BE2C (cell line): ENCODE results near the gene PRR3.

Experiments
- DNase-seq: peaks from one replicate; pipeline ENCODE4 v3.0.0-alpha.2; 2020
- H3K27me3 ChIP-seq: fragments of 250-450 bp; sonication (Bioruptor Pico); 2 replicates; pipeline ENCODE4 v1.5.1; 2020; ENCODE audit warnings: mild to moderate bottlenecking
- H3K36me3 ChIP-seq: fragments of 250-450 bp; sonication (Bioruptor Pico); 2 replicates; pipeline ENCODE4 v1.5.1; 2020; ENCODE audit warnings: mild to moderate bottlenecking
- H3K4me1 ChIP-seq: fragments of 250-450 bp; sonication (Bioruptor Pico); 2 replicates; pipeline ENCODE4 v1.5.1; 2020
- H3K4me3 ChIP-seq: 2 replicates; pipeline ENCODE4 v1.5.1; 2011; ENCODE audit warnings: low read depth, low read length
- H3K9me3 ChIP-seq: fragments of 250-450 bp; sonication (Bioruptor Pico); 2 replicates; pipeline ENCODE4 v1.5.1; 2020
- CTCF ChIP-seq: IDR thresholded peaks from 2 replicates; pipeline ENCODE4 v1.5.1; 2012; ENCODE audit warnings: mild to moderate bottlenecking, low read depth, low read length

PRR3 gene

GRCh38 chr6:30571075-30571761 is 14.1 kb downstream of the PRR3 start, which contains the start of gene ABCF1:
Gene ABCF1 (plus strand): TSS chr6:30571442. CDS start chr6:30571488, 46 bp downstream.
- Histone ChIP-seq H3K4me1 (no peaks in the 10 kb centered on the region), H3K4me3 (peak within 1 kb of the TSS; percentile 87), H3K27me3 (no peaks in the 10 kb centered on the region), H3K9me3 (no peaks in the 10 kb centered on the region), H3K36me3 (peaks cover 4% of the 10 kb centered on the region; the same call in 1 of the 2 replicates)
- no peak for TF ChIP-seq CTCF
- peak; percentile 99 for DNase-seq

GRCh38 chr6:30571762-30572082 is 14.6 kb downstream of the PRR3 start:
- Histone ChIP-seq H3K36me3 (peaks cover 9% of the 10 kb centered on the region), H3K4me1 (no peaks in the 10 kb centered on the region), H3K9me3 (no peaks in the 10 kb centered on the region), H3K27me3 (no peaks in the 10 kb centered on the region), H3K4me3 (peak overlapping the region; percentile 87)
- DNase-seq = no peak
- TF ChIP-seq CTCF = no peak

- H3K36me3 ChIP-seq = peaks cover 13% of the 10 kb centered on the region
- no peak for TF ChIP-seq CTCF
- H3K9me3 ChIP-seq = no peaks in the 10 kb centered on the region
- no peak for DNase-seq
- H3K4me1 ChIP-seq = no peaks in the 10 kb centered on the region
- H3K27me3 ChIP-seq = no peaks in the 10 kb centered on the region
- H3K4me3 ChIP-seq = peak overlapping the region; percentile 87
These were observed 15.1 kb downstream of the PRR3 start for GRCh38 chr6:30572148-30572547.

GRCh38 chr6:30573113-30573512 is 16.0 kb downstream of the PRR3 start:
- no peaks in the 10 kb centered on the region for H3K9me3 ChIP-seq
- H3K4me3 ChIP-seq = no peak overlapping the region
- no peak for DNase-seq
- peaks cover 23% of the 10 kb centered on the region for H3K36me3 ChIP-seq
- H3K4me1 ChIP-seq = no peaks in the 10 kb centered on the region
- no peaks in the 10 kb centered on the region for H3K27me3 ChIP-seq
- TF ChIP-seq CTCF = no peak

- Histone ChIP-seq H3K9me3 (no peaks in the 10 kb centered on the region), H3K4me3 (no peak overlapping the region), H3K4me1 (no peaks in the 10 kb centered on the region), H3K36me3 (peaks cover 68% of the 10 kb centered on the region), H3K27me3 (no peaks in the 10 kb centered on the region)
- TF ChIP-seq CTCF = no peak
- no peak for DNase-seq
These were observed 21.0 kb downstream of the PRR3 start for GRCh38 chr6:30578051-30578450.

- H3K36me3 ChIP-seq = peaks cover 93% of the 10 kb centered on the region
- no peak for TF ChIP-seq CTCF
- H3K27me3 ChIP-seq = no peaks in the 10 kb centered on the region
- no peaks in the 10 kb centered on the region for H3K4me1 ChIP-seq
- no peaks in the 10 kb centered on the region for H3K9me3 ChIP-seq
- DNase-seq = no peak
- H3K4me3 ChIP-seq = no peak overlapping the region
These were observed 26.8 kb downstream of the PRR3 start for GRCh38 chr6:30583921-30584320.
